Transverse colon (tissue), 4 donors: ENCODE results near the gene NOCT. TPM values are rescaled to one million over a fixed set of nuclear protein-coding genes. Genes with fewer than 3 reads are reported as not detected.
A peak's percentile ranks its signal among the peaks of the same experiment; 100 is the strongest.

Experiments used
- DNase-seq: peaks from one replicate; pipeline ENCODE4 v3.0.0-alpha.2; 2019
- H3K27ac ChIP-seq, 4 donors: fragments of 200-600 bp; sonication (generic); 2 replicates each; pipeline ENCODE4 v1.5.1; 2016 to 2018; ENCODE audit warnings: inconsistent platforms in 4 of 4
- H3K27me3 ChIP-seq: fragments of 200-600 bp; sonication (generic); 2 replicates; pipeline ENCODE4 v1.5.1; 2017; ENCODE audit warnings: inconsistent platforms
- H3K36me3 ChIP-seq, 4 donors: fragments of 200-600 bp; sonication (generic); 2 replicates each; pipeline ENCODE4 v1.5.1; 2017 to 2019; ENCODE audit warnings: inconsistent platforms in 4 of 4
- H3K4me1 ChIP-seq, 4 donors: fragments of 200-600 bp; sonication (generic); 2 replicates each; pipeline ENCODE4 v1.5.1; 2017 to 2020; ENCODE audit warnings: inconsistent platforms in 4 of 4
- H3K4me3 ChIP-seq, 4 donors: fragments of 200-600 bp; sonication (generic); 1 replicate in 1 of 4; 2 replicates in 3 of 4; pipeline versions ENCODE4 v1.5.1 to v1.6.1; 2017 to 2019; ENCODE audit warnings: inconsistent platforms in 4 of 4
- H3K9me3 ChIP-seq, 2 donors: fragments of 200-600 bp; sonication (generic); 2 replicates each; pipeline ENCODE4 v1.5.1; 2017 to 2019; ENCODE audit warnings: inconsistent platforms in 2 of 2
- CTCF ChIP-seq, 5 experiments: fragments of 200-600 bp in 3 of 5; fragments of 450-650 bp in 2 of 5; sonication (generic) in 3 of 5; IDR thresholded peaks; 1 replicate in 2 of 5; 2 replicates in 3 of 5; pipeline ENCODE4 v1.5.1; 2016 to 2017; ENCODE audit warnings: antibody characterized with exemption in 5 of 5, inconsistent platforms in 3 of 5, mild to moderate bottlenecking in 2 of 5, moderate library complexity in 1 of 5
- EP300 ChIP-seq: sonication (generic); formaldehyde crosslinking; IDR thresholded peaks from one replicate; pipeline ENCODE4 v1.6.1; 2017; ENCODE audit warnings: antibody characterized with exemption, low read depth
- POLR2A ChIP-seq: fragments of 450-650 bp; IDR thresholded peaks from one replicate; pipeline ENCODE4 v1.6.1; 2016; ENCODE audit warnings: antibody characterized with exemption, mild to moderate bottlenecking, moderate library complexity
- POLR2AphosphoS5 ChIP-seq, 3 donors: sonication (generic); formaldehyde crosslinking; IDR thresholded peaks; one replicate each; pipeline ENCODE4 v1.6.1; 2016; ENCODE audit warnings: antibody characterized with exemption in 3 of 3
- WGBS, 2 donors: methylation state at CpG; one replicate each; pipeline ENCODE4 v1.1.5; 2018; ENCODE audit warnings: low coverage in 1 of 2; 5-methylcytosine and 5-hydroxymethylcytosine counted together
- in situ Hi-C, 4 donors: fragments of 200-750 bp; cut with MboI; loops; one replicate each; pipeline versions ENCODE4 v1.15.0 to v1.15.1; 2017; ENCODE audit warnings: low sequenced_read_pairs in 3 of 4, low pct_ligation_motif_present in 1 of 4, low pct_unique_long_range_greater_than_20kb in 1 of 4
- intact Hi-C: fragments of 100-400 bp; cut with DNase I; formaldehyde crosslinking; loops from one replicate; pipeline ENCODE4 v1.15.1; 2023; ENCODE audit warnings: low total_unique reads
- total RNA-seq, 4 donors: library from RNA; depleted of rRNA; stranded (reverse); fragments of >200 nt; gene quantifications; one replicate each; pipeline ENCODE4 v1.1.0, GENCODE V29; 2016

NOCT gene
- total RNA-seq, 4 donors from 2014 or later: 1.4 to 33.7 (median 15.0) TPM

GRCh38 chr4:139042981-139043460, 27.4 kb downstream of the NOCT start:
- in situ Hi-C loops: no loop called here
- no peak overlapping the region for H3K4me3 ChIP-seq
- H3K27me3 ChIP-seq: no peaks in the 10 kb centered on the region
- H3K36me3 ChIP-seq: no peaks in the 10 kb centered on the region
- peak overlapping the region in 3 of 4 donors; percentile 44 to 62 (median 59) for H3K27ac ChIP-seq
- H3K4me1 ChIP-seq: peaks cover 0 to 8% (median 0%) of the 10 kb centered on the region in 4 donors
- TF ChIP-seq EP300 (no peak), POLR2A (no peak), POLR2AphosphoS5 (IDR thresholded peaks at IDR 0.05) (peak in 1 of 3 donors; percentile 8), CTCF (IDR thresholded peaks at IDR 0.05) (no peak)
- WGBS, 2 donors: 49 to 72% methylated on average over 3 to 10 of the region's 10 CpGs
- intact Hi-C loops: no loop called here
- no peak for DNase-seq
- no peaks in the 10 kb centered on the region for H3K9me3 ChIP-seq

- WGBS, 2 donors: 60 to 94% methylated on average over 1 to 2 of the region's 2 CpGs
- Histone ChIP-seq H3K27ac (no peak overlapping the region), H3K27me3 (no peaks in the 10 kb centered on the region), H3K4me1 (peaks cover 0 to 8% (median 0%) of the 10 kb centered on the region in 4 donors), H3K4me3 (no peak overlapping the region), H3K9me3 (no peaks in the 10 kb centered on the region), H3K36me3 (no peaks in the 10 kb centered on the region)
- no peak for DNase-seq
- intact Hi-C loops (no loop called here), in situ Hi-C loops (no loop called here)
- TF ChIP-seq POLR2AphosphoS5 (IDR thresholded peaks at IDR 0.05) (no peak), CTCF (IDR thresholded peaks at IDR 0.05) (no peak), EP300 (no peak), POLR2A (no peak)
Observed at GRCh38 chr4:139044291-139044690, 28.7 kb downstream of the NOCT start.

GRCh38 chr4:139048026-139048425, 32.4 kb downstream of the NOCT start:
- no peak for DNase-seq
- 77 to 93% methylated on average over 3 of the region's 3 CpGs for WGBS, 2 donors
- in situ Hi-C loops: no loop called here
- peaks cover 0 to 12% (median 0%) of the 10 kb centered on the region in 4 donors for H3K36me3 ChIP-seq
- H3K27ac ChIP-seq: no peak overlapping the region
- no peaks in the 10 kb centered on the region for H3K27me3 ChIP-seq
- H3K4me1 ChIP-seq: peaks cover 0 to 4% (median 0%) of the 10 kb centered on the region in 4 donors
- H3K9me3 ChIP-seq: no peaks in the 10 kb centered on the region
- no peak for TF ChIP-seq POLR2A
- H3K4me3 ChIP-seq: no peak overlapping the region
- intact Hi-C loops: no loop called here

- WGBS, 2 donors: 78 to 91% methylated on average over 1 to 2 of the region's 2 CpGs
- no peak for TF ChIP-seq CTCF (IDR thresholded peaks at IDR 0.05)
- TF ChIP-seq POLR2A: no peak
- TF ChIP-seq EP300: no peak
- TF ChIP-seq POLR2AphosphoS5 (IDR thresholded peaks at IDR 0.05): no peak
- no peak overlapping the region for H3K4me3 ChIP-seq
- H3K9me3 ChIP-seq: no peaks in the 10 kb centered on the region
- no peak overlapping the region for H3K27ac ChIP-seq
- intact Hi-C loops (no loop called here), in situ Hi-C loops (no loop called here)
- H3K27me3 ChIP-seq: no peaks in the 10 kb centered on the region
- H3K4me1 ChIP-seq: peaks cover 0 to 5% (median 2%) of the 10 kb centered on the region in 4 donors
- H3K36me3 ChIP-seq: peaks cover 0 to 29% (median 7%) of the 10 kb centered on the region in 4 donors
- no peak for DNase-seq
Observed at GRCh38 chr4:139050446-139050845, 34.9 kb downstream of the NOCT start.

- Histone ChIP-seq H3K9me3 (no peaks in the 10 kb centered on the region), H3K27ac (no peak overlapping the region), H3K4me1 (peaks cover 0 to 5% (median 4%) of the 10 kb centered on the region in 4 donors), H3K27me3 (no peaks in the 10 kb centered on the region), H3K4me3 (no peak overlapping the region), H3K36me3 (peaks cover 0 to 48% (median 14%) of the 10 kb centered on the region in 4 donors)
- DNase-seq: no peak
- in situ Hi-C loops (no loop called here), intact Hi-C loops (no loop called here)
- 100% methylated on average over 1 of the region's 1 CpG for WGBS, 2 donors
- TF ChIP-seq POLR2AphosphoS5 (IDR thresholded peaks at IDR 0.05): no peak
- no peak for TF ChIP-seq CTCF (IDR thresholded peaks at IDR 0.05)
- no peak for TF ChIP-seq POLR2A
- no peak for TF ChIP-seq EP300
Observed at GRCh38 chr4:139053909-139054308, 38.3 kb downstream of the NOCT start.
